Astrocyte of the hippocampus (primary cell): ENCODE results near the gene TRAPPC11.
"Not testable (repeated sequence)": the region's sequence is repeated elsewhere in the genome, so short reads cannot be mapped to it uniquely, and the experiment has no call there.

Experiments
- DNase-seq: peaks from one replicate; pipeline ENCODE4 v3.0.0; 2011; ENCODE audit warnings: low read depth, low spot score

The TRAPPC11 gene

DNA sequence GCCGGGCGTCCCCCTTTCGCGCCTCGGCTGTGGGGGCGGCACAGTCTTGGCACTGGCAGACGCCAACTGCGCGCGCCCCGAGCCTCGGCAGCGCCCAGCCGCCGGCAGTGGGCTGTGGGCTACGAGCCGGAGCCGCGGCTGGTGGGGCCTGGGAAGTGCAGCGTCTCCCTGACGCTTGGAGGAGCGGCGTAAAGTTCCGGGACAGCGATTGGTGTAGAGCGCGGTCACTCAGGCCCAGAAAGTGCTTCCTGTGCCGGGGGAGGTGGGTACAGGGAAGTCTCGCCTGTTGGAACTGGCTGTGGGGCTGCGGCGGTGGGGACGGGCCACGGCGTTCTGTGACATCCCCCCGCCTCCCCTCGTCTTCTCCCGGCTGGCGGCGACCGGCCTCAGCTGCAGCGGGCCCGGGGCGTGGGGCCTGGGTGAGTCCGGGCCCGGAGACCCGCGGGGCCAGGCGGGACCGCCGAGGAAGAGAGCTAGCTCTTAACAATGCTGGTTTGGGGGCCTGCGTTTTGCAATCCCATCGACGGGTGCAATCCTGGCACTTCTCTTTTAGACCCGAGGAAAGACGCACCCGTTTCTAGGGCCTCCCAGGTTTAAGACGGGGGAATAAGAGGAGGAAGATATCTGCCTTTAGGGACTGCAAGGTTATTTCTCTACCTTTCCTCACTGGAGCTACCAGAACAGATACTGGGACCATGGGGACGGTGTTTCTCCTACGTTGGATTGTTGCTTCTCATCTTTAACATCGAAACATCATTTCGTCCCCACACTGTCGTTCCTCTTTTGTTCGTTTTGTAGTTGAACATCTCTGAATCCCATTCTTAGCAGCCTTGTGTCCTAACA lies at the start of gene TRAPPC11, which contains the start of gene RWDD4:
Gene TRAPPC11, plus strand, starts transcription at position 265 of the 843 bp plus-strand sequence. CDS start 4,575 bp downstream, outside the sequence.
Gene RWDD4, minus strand, starts transcription at position 157 of the 843 bp plus-strand sequence. CDS start 233 bp downstream, outside the sequence.
- DNase-seq: peak; percentile 100

DNA sequence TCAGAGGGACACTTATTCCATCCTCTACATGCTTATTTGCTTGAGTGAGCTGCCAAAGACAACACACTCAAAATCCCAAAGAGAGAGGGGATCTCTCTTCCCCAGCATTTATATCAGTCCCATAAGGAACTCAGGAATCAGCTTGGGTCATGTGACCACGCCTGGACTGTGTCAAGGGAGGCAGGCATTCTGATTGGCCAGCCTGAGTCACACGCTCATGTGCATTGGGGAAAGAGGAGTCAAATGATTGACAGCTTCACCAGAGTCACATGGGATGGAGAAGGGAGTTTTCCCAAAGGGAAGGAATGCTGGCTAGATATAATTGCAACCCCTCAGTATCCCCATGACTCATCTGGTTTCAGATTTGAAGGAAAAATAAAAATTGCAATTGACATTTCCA lies 49.1 kb upstream of the TRAPPC11 start:
- DNase-seq: no peak

DNA sequence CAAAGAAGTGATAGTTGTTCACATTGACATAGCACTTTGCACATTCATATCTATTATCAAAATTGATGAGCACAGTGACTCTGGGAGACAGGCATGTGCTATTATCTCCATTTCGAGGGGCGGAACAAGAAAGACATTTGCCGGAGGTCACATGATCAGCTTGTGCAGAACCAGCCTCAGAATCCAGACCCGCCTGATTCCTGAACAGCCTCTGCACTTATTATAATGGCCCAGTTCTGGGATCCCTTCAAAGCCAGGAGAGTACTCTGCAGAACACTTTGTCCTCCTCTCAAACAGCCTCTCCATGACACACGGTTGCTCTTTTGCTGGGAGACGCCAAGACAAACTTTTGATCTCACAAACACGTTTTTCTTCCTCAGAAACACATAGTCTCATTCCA lies 48.5 kb upstream of the TRAPPC11 start:
- peak; percentile 23 for DNase-seq

DNA sequence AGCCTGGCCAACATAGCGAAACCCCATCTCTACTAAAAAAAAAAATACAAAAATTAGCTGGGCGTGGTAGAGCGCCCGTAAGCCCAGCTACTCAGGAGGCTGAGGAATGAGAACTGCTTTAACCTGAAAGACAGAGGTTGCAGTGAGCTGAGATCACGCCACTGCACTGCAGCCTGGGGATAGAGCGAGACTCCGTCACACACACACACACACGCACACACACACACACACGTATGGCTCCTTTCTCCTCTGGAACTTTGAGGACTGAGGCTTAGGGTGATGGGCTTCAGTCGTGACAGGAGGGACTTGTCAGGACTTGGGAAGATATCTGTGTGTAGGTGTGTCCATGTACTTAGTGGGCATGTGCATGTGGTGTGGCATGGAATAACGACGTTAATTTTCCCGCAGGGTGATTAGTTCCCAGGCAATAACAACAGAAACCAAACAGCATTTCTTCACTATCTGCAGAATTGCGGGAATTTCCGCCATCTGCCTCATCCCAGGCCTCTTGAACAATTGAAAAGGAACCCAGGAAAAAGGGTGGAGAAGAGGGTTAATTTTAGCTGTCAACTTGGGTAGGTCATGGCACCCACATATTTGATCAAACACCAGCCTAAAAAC lies 47.8 kb upstream of the TRAPPC11 start:
- DNase-seq: no peak

DNA sequence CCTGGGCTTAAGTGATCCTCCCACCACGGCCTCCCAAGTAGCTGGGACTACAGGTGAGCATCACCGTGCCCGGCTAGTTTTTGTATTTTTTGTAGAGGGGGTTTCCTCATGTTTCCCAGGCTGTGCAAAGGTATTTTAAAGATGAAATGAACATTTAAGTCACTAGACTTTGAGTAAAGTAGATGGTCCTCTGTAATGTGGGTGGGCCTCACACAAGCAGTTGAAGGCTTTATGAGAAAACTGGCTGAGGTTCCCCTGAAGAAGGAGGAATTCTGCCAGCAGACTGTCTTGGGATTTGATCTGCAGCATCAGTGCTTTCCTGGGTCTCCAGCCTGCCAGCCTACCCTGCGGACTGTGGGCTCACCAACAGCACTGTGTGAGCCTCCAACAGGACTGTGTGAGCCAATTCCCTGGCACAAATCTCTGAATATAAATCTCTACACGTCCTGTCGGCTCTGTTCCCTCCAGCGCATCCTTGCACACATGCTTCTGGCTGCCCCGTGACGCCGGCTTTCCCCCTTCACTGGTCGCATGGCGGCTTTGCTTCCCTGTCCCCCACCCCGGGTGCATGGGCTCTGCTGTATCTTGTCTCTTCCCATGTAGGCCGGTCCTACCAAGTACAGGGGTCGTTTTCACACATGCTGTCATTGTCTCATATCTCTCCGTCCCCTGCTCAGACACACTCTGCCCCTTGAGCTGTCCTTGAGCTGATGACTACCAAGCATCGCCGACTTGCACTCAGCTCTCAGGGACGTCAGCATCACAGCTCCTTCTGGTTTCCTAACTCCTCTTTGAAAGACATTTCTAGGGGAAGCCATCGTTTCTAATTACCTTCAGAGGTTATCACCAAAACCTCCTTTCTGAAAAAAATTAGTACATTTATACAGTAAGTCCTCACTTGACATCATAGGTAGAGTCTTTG lies 46.5 kb upstream of the TRAPPC11 start:
- DNase-seq: no peak

DNA sequence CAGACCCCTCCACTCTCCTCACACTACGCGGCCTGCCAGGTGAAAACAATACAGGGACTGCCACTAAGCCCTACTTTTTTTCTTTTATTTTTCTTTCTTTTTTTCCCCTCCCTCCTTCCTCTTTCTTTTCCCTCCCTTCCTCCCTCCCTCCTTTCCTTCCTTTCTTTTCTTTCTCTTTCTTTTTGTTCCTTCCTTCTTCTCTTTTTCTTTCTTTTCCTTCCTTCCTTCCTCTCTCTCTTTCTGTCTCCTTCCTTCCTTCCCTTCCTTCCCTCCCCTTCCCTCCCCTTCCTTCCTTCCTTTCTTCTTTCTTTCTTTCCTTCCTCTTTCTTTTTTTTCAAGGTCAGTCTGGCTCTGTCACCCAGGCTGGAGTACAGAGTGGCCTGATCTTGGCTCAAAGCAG lies 42.0 kb upstream of the TRAPPC11 start:
- no peak for DNase-seq

DNA sequence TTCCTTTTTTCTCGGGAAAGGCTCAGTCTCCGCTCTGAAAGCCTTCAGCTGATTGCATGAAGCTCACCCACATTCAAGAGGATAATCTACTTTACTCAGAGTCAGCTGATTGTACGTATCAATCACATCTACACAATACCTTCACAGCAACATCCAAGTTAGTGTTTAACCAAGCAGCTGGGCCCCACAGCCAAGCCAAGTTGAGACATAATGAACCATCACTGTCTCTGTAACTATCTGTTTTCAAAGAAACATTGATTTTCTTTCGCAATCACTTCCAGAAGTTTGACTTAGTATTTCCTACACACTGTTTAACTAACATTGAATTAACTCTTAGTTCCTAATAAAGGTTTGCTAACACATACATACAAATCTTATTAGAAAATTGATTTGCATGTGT lies 40.4 kb upstream of the TRAPPC11 start:
- peak; percentile 14 for DNase-seq

DNA sequence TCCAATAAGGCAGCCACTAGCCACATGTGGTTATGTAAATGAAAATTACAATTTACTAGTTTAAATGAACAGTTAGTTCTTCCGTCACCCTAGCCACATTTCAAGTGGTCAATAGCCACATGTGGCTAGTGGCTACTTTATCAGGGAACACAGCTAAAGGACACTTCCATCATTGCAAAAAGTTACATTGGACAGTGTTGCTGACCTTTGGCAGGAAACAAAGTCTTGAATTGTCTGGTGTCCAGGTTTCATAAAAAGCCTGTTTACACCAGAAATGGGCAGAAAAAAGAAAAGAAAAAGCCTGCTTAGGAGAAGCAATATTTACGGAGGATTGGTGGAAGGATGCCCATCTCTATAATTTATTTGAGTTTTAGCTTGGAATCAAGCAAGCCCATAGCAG lies 38.7 kb upstream of the TRAPPC11 start:
- no peak for DNase-seq

DNA sequence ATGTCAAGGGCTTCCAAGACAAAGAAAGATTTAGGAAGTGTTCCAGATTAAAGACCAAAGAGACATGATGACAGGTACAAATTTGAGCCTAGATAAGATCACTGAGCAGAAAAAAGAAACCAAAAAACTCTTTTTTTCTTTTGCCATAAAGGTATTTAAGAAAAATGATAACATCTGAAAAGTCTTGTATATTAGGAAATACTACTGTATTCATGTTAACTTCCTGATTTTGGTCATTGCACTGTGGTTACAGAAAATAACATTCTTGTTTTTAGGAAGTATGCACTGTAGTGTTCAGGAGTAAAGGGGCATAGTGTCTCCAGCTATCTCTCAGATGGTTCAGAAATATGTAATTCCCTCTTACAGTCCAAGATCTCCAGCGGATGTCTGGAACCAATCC lies 37.2 kb upstream of the TRAPPC11 start:
- DNase-seq: no peak

DNA sequence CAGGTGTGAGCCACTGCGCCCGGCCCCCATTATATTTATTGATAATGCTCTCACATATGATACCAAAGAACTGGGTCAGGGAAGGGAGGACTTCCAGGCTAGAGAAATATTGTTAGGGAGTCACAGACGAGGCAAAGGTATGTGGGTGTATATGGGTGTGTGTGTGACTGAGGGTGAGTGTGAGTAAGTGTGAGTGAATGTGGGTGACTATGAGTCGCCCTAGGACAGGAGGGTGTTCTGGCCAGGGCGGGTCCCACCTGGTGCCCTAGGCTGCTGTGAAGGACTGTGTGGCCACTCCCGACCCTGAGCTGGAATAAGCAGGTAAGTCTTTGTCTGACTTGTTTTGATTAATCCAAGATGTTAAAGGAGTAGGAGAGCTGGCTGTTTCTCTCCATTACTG lies 34.5 kb upstream of the TRAPPC11 start:
- DNase-seq: no peak

DNA sequence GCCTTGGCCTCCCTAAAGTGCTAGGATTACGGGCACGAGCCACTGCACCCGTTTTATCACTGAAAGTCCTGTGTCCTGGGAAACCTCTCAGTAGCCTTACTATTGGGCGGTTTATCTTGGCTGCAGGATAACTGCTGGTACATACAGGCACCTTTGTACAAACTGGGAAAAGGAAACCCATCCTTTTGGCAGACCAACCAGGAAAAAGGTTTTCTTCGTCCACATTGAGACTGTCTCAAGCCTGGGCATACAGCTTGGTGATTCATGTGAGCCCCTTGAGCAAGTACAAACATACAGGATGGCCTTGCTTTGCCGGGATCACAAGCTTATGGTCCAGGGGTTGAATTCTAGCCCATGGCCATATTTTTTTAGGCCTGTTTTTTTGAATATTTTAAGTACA lies 32.9 kb upstream of the TRAPPC11 start:
- DNase-seq: no peak

DNA sequence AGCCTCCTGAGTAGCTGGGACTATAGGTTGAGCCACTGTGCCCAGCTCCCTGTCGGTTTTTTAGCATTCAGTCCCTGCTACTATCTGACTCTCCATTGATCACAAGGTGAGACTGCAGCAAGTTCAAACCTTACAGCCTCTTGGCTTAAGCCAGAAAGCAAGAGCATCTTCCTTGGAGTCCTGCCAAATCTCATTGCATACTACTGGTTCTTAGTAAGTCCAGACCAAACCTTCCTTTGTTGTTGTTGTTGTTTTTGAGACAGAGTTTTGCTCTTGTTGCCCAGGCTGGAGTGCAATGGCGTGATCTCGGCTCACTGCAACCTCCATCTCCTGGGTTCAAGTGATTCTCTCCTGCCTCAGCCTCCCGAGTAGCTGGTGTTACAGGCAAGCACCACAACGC lies 31.8 kb upstream of the TRAPPC11 start:
- not testable (repeated sequence) for DNase-seq

DNA sequence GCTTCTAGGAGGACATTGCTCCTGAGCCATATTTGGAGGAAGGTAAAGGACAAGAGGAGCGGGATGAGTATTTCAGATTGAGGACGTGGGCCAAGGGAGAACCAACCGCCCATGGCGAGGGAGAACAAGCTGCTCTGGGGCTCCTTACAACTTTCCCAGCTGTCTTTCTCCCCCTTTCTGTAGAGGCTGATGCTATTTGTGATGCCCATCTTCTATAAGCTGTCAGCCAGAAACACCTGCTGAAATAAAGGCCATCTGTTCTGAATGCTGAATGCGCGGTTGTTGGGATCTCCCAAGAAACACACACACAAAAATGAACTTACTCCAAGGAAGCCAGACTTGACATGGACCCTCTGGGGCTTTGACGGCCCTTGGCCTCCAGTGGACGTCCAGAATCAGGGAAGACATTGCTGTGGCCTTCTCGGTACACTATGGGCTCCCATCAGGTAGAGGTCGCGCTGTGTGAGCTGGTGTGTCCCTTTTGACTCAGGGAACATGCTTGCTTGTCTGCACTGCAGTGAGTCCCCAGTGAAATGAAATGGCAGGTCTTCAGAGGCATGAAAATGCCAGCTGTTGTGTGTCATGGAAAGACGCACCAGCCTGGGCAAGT lies 31.0 kb upstream of the TRAPPC11 start:
- no peak for DNase-seq

DNA sequence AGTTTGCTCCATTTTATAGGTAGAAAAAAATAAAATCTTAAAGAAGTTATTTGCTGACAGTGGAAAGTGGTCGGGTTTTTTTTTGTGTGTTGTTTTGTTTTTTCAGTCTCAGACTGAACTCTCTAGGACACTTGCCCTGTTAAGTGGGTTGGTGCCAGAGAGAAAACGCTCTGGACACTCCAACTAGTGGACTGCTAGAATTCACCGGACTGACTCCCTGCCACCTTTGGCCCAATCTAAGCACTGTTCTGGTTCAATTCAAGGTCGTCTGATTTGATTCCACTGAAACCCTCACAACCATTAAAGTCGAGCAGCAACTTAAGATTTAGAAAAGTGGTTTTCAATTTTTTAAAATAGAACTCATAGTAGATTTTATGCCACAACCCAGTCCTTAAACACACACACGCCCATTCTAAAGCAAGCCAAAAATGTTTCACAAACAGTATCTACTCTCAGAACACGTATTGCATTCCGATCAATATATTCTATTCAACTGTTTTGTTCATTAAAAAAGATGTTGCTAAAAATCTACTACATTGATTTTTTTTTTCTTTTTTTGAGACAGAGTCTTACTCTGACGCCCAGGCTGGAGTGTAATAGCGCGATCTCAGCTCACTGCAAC lies 27.4 kb upstream of the TRAPPC11 start:
- DNase-seq: no peak

DNA sequence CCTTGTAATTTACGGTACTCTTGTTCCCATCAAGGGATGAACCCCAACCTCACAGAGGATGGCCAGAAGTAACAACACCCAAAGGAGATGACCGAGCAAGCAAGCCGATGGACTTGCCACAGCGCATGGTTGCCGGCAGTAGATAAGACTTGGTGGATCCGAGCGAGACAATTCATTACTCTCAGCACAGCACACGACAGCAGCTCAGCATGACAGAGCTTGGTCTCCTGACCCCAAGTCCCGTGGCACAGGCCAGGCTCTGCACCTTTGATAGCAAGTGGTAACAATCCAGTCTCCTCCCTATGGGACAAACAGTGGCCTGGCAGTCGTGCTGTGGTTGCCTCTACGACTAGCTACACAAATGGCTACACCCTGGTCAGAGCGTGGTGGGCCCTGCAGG lies 26.4 kb upstream of the TRAPPC11 start:
- DNase-seq: no peak

DNA sequence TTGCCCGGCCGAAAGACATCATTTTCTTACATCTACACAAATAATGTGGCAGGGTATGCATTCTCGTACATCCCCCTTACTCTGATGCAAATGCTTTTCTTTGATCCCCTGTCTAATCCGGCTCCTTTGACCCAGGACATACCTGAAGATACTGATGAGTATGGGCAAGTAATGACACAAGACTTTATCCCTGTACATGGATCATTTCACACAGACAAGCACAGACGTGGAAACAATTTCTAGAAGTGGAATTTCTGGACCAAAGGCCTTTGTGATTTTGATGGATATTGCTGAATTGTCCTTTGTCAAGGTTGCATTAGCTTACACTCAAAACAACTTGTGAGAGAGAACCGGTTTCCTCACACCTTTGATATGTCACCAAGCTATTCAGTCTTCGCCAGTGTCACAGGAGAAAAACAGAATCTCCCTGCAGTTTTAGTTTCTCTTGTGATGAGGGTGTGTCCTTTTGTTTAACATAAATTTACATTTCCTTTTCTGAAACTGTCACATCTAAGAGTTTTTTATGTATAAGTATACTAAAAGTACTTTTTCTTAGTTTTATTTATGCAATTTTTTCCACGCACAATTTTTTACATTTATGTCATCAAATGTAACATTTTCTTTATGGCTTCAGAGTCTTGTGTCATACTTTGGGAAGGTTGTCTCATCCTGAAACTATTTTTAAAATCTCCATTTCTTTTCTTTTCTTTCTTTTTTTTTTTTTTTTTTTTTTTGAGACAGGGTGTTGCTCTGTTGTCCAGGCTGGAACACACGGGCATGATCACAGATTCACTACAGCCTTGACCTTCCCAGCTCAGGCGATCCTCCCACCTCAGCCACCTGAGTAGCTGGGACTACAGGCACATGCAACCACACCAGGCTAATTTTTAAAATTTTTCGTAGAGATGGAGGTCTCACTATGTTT lies 25.4 kb upstream of the TRAPPC11 start:
- no peak for DNase-seq

DNA sequence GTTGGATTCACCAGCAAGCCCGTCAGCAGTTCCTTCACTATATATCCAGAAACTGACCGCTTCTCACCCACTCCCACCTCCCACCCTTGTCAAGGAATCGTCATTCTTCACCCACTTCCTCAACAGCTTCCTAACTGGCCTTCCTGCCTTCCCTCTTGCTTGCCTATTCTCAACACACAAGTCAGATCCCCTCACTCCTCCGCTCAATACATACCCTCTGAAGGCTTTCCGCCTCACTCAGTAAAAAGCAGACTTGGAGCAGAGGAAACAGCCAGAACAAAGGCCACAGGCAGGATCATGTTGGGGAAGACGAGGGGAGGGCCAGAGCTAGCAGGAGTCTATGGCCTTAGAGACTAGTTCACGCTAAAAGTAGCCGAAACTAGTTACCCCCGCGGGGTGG lies 23.8 kb upstream of the TRAPPC11 start:
- no peak for DNase-seq

DNA sequence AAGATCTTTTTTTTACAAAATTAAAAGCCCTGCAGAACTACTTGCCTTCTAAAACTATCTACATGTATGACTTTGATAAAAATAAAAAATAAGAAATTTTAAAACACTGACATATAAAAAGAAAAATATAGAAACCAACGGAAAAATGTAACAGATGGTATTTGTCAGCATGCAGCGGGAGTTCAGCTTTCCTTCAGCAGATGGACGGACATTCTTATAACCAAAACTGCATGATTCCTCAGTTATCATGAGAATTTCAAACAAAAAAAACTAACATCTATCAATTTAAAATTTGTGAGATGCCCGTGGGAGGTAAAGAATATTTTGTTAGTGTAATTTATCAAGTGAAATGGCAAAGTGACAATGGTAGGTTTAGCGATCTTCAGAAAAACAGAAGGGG lies 23.4 kb upstream of the TRAPPC11 start:
- no peak for DNase-seq

DNA sequence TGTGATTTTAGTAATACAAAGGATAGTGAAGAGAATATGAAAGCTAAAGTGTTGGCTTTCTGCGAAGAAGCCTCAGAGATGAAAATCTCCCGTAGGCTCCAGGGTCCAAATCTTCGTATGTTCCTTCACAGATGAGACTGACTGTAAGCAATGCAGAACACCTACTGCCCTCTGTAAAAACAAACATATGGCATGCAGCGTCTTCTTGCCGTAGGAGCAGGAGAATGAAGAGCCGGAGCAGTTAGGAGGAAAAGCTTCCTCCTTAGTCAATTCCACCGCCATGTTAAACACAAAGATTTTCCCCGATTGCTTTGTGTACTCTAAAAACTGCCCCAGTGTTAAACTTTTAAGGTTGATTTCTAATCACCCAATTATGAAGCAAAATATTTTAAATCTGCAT lies 22.6 kb upstream of the TRAPPC11 start:
- no peak for DNase-seq

DNA sequence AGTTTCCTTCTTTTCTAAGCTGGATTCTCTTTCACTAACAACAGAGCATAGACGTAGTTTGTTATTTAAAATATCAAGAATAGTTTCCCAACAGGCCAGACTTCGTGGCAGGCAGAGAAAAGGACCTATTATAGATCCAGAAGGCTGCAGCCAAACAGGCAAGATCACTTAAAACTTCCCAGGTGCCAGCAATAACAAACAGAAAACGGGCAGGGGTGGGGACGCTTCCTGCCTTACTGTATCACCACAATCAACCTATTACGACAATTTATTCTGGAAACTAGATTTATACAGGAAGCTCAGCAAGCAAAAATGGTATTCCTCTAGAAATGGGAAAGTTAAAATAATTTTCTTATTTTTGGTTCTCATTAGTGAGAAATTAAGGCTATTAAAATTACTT lies 22.2 kb upstream of the TRAPPC11 start:
- peak; percentile 58 for DNase-seq
